ENCODE data around the gene CTXN1.

CTXN1 gene

GRCh38 chr19:7926021-7926726 is at the start of gene CTXN1:
Gene CTXN1, minus strand, starts transcription at chr19:7926135. Its CDS starts 597 bp downstream, at chr19:7925538.
- Histone ChIP-seq H3K27me3 (ENCODE audit: control insufficient read depth, insufficient read depth, low read length) (no peaks in the 10 kb centered on the region), H3K4me1 (ENCODE audit: control insufficient read depth, insufficient read depth, low read length) (peaks cover 17% of the 10 kb centered on the region), H3K9ac (ENCODE audit: low read length) (peak within 1 kb of the TSS; percentile 28), H3K36me3 (ENCODE audit: control insufficient read depth, insufficient read depth, low read length) (no peaks in the 10 kb centered on the region), H3K9me3 (ENCODE audit: control insufficient read depth, low read length) (no peaks in the 10 kb centered on the region), H3K4me3 (ENCODE audit: low read length) (no peak within 1 kb of the TSS)

DNA sequence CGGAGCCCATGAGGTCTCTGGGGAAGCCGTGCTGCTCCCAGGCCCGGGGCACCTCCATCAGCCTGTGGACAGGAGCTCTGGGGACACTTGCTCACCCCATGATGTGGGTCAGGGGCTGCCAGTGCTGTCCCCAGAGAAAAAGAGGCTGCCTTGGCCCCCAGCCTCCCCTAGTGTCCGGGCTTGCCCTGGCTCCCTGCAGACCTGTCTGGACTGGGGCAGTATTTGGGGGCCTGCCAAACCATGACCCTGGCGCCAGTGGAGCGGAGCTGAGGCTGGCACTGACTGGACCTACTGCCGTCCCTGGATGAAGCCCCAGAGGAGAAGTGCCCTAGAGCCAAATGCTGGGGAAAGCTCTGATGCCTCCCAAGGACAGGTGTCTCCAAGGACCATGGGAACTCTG is 49.1 kb upstream of the CTXN1 start:
- Histone ChIP-seq H3K4me1 (ENCODE audit: control insufficient read depth, insufficient read depth, low read length) (no peaks in the 10 kb centered on the region), H3K9ac (ENCODE audit: low read length) (no peak overlapping the region), H3K27me3 (ENCODE audit: control insufficient read depth, insufficient read depth, low read length) (no peaks in the 10 kb centered on the region), H3K4me3 (ENCODE audit: low read length) (no peak overlapping the region), H3K36me3 (ENCODE audit: control insufficient read depth, insufficient read depth, low read length) (peaks cover 20% of the 10 kb centered on the region), H3K9me3 (ENCODE audit: control insufficient read depth, low read length) (no peaks in the 10 kb centered on the region)

- H3K9ac ChIP-seq (ENCODE audit: low read length): no peak overlapping the region
These were observed 47.9 kb upstream of the CTXN1 start for GRCh38 chr19:7973883-7974282.

GRCh38 chr19:7971553-7972520 is 45.9 kb upstream of the CTXN1 start:
- Histone ChIP-seq H3K9ac (ENCODE audit: low read length) (no peak overlapping the region), H3K4me3 (ENCODE audit: low read length) (no peak overlapping the region), H3K36me3 (ENCODE audit: control insufficient read depth, insufficient read depth, low read length) (peaks cover 10% of the 10 kb centered on the region), H3K9me3 (ENCODE audit: control insufficient read depth, low read length) (no peaks in the 10 kb centered on the region), H3K4me1 (ENCODE audit: control insufficient read depth, insufficient read depth, low read length) (peaks cover 4% of the 10 kb centered on the region), H3K27me3 (ENCODE audit: control insufficient read depth, insufficient read depth, low read length) (no peaks in the 10 kb centered on the region)

More at GRCh38 chr19:7973883-7974282, 47.9 kb upstream of the CTXN1 start:
- no peak overlapping the region for H3K4me3 ChIP-seq (ENCODE audit: low read length)
- H3K27me3 ChIP-seq (ENCODE audit: control insufficient read depth, insufficient read depth, low read length): no peaks in the 10 kb centered on the region
- H3K36me3 ChIP-seq (ENCODE audit: control insufficient read depth, insufficient read depth, low read length): peaks cover 14% of the 10 kb centered on the region
- peaks cover 2% of the 10 kb centered on the region for H3K4me1 ChIP-seq (ENCODE audit: control insufficient read depth, insufficient read depth, low read length)
- no peaks in the 10 kb centered on the region for H3K9me3 ChIP-seq (ENCODE audit: control insufficient read depth, low read length)

DNA sequence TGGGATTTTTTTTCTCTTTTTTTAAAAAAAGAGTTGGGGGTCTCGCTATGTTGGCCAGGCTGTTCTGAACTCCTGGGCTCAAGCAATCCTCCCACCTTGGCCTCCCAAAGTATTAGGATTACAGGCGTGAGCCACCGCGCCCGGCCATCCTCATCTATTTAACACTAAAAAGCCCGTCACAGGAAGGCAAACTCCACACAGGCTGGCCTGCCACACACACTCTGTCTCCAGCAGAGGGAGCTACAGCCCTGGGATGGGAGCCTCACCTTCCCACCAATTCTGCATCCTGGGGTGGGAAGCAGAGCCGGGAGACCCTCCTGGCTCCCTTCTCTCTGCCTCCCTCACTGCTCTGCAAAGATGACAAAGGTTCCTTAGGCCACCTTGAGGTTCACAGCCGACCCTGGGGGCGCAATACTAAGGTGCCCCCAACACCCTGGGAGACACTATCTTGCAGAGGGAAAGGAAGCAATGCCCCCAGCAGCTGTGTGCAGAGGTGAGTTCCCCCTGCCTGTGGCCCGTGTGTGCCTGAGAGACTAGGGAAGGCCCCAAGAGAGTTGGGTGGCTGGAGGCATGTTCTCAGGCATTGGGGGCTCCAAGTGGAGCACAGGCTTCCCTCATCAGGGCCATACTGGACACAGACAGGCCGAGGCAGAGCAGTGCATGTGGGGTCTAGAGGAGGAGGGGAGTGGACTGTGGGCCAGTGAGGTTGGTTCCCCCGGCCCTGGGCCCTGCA is 44.9 kb upstream of the CTXN1 start:
- no peaks in the 10 kb centered on the region for H3K9me3 ChIP-seq (ENCODE audit: control insufficient read depth, low read length)
- no peak overlapping the region for H3K4me3 ChIP-seq (ENCODE audit: low read length)
- H3K36me3 ChIP-seq (ENCODE audit: control insufficient read depth, insufficient read depth, low read length): peaks cover 10% of the 10 kb centered on the region
- H3K9ac ChIP-seq (ENCODE audit: low read length): no peak overlapping the region
- peaks cover 4% of the 10 kb centered on the region for H3K4me1 ChIP-seq (ENCODE audit: control insufficient read depth, insufficient read depth, low read length)
- no peaks in the 10 kb centered on the region for H3K27me3 ChIP-seq (ENCODE audit: control insufficient read depth, insufficient read depth, low read length)

DNA sequence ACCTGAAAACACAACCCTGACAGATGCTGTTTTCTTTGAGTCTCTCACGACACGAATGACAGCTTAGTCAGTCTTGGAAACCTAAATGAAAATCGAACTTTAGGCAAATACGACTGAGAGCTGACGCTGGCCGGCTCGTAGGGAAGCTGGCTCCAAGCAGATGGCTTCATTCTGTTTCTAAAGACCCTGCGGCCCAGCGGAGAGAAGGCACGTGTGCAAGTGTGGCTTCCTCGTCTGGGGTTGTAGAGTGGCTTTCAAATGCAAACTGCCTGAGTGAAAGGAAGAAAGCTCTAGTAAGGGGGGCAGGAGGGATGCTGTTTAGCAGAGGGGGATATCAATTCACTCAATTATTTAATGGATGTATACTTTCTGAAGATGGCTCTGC is 43.6 kb upstream of the CTXN1 start:
- Histone ChIP-seq H3K4me3 (ENCODE audit: low read length) (no peak overlapping the region), H3K27me3 (ENCODE audit: control insufficient read depth, insufficient read depth, low read length) (no peaks in the 10 kb centered on the region), H3K4me1 (ENCODE audit: control insufficient read depth, insufficient read depth, low read length) (peaks cover 4% of the 10 kb centered on the region), H3K36me3 (ENCODE audit: control insufficient read depth, insufficient read depth, low read length) (peaks cover 10% of the 10 kb centered on the region), H3K9ac (ENCODE audit: low read length) (no peak overlapping the region), H3K9me3 (ENCODE audit: control insufficient read depth, low read length) (no peaks in the 10 kb centered on the region)

DNA sequence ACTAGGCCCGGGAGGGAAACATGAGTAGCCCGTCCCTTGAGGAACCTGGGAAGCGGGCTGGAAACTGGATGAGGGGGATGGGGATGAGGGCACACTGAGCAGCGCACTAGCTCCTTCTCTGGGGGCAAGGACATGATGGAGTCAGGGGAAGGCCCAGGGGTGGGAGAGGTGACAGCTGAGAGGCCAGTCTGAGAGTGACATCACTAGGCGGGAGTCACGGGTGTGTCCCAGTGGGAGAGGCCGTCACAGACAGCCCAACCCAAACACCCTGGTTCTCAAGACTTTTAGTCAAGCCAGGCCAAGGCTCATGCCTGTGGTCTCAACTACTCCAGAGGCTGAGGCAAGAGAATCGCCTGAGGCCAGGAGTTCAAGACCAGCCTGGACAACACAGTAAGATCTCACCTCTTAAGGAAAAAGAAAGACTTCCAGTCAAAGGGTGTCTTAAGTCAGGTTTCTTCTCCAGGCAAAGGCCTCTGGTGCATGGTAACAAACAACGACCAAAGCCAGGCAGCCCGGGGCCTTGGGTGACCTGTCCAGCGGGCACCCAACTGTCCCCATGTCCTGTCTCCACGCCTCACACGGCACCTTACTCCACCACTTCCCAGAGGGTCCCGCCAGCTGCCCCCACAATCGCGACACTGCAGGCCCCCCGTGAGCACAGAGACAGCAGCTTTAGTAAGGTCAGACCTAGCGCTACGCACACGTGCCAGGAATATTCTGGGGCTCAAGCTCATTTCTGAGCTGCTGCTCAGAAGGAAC is 43.0 kb upstream of the CTXN1 start:
- H3K27me3 ChIP-seq (ENCODE audit: control insufficient read depth, insufficient read depth, low read length): no peaks in the 10 kb centered on the region
- no peak overlapping the region for H3K9ac ChIP-seq (ENCODE audit: low read length)
- H3K36me3 ChIP-seq (ENCODE audit: control insufficient read depth, insufficient read depth, low read length): peaks cover 10% of the 10 kb centered on the region
- no peak overlapping the region for H3K4me3 ChIP-seq (ENCODE audit: low read length)
- H3K9me3 ChIP-seq (ENCODE audit: control insufficient read depth, low read length): no peaks in the 10 kb centered on the region
- H3K4me1 ChIP-seq (ENCODE audit: control insufficient read depth, insufficient read depth, low read length): peaks cover 4% of the 10 kb centered on the region

DNA sequence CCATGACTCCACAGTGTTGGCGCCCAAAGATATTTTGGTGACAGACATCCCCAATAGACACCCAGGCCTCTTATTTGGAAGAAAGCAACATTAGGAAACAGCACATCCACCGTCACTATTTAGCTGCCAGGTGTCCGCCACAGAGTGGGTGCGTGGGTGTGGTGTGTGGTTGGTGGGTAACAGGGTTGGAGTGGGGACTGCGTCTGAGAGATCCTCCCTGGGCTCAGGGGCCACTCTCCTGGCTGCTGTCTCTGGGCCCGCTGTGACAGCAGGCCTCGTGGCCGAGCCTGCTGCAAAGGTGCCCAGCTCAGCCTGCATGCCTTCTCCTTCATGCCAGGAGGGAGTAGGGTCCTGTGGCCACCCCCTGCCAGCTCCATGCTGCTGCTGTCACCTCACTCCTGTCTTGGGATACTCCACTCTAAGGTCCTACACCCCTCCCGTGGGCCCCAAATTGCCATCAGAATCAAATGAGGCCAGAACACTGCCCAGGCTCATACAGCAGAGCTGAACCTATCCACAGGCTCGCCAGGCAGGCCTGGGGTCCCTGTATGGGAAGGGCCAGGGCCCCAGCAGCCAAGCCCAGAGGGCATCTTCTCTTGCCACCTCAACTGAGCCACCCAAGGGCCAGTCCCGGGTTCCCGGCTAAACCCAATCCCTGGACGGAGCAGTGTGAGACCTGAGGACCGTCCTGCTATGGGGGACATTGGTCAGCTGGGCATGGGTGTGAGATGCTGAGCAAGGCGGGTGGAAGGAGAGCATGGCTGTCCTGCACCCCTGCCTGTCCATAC is 42.3 kb upstream of the CTXN1 start:
- Histone ChIP-seq H3K9ac (ENCODE audit: low read length) (no peak overlapping the region), H3K36me3 (ENCODE audit: control insufficient read depth, insufficient read depth, low read length) (peaks cover 10% of the 10 kb centered on the region)

DNA sequence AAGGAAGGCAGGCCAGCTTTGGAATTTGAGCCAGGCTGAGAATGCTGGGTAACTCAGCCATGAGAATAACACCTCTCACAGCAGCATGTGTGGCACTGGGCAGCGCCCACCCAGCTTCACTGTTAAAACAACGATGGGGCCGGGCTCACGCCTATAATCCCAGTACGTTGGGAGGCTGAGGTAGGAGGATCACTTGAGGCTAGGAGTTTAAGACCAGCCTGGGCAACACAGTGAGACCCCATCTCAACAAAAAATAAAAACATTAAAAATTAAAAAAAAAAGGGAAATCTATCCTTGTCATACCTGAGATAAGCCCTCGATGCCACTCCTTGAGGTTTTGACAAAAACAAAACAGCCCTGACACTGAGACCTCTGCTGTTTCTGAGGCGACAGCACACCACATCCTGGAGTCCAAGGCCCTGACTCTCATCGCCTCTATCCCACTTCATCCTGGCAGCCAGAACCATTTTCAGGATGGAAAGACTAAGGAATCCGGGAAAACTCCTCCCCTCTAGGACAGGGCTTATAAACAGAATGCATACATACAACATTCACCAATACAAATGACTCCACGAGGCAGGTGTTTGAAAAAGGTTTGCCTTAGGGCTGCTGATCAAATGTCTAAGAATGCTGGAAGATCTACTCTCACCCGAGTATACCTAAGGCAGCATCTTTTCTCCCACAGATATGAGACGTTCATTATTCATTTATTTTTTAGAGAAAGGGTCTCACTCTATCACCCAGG is 40.2 kb upstream of the CTXN1 start:
- Histone ChIP-seq H3K4me3 (ENCODE audit: low read length) (no peak overlapping the region), H3K4me1 (ENCODE audit: control insufficient read depth, insufficient read depth, low read length) (peaks cover 4% of the 10 kb centered on the region), H3K9me3 (ENCODE audit: control insufficient read depth, low read length) (no peaks in the 10 kb centered on the region), H3K36me3 (ENCODE audit: control insufficient read depth, insufficient read depth, low read length) (no peaks in the 10 kb centered on the region), H3K9ac (ENCODE audit: low read length) (no peak overlapping the region), H3K27me3 (ENCODE audit: control insufficient read depth, insufficient read depth, low read length) (no peaks in the 10 kb centered on the region)

More for the DNA sequence above, 42.3 kb upstream of the CTXN1 start:
- Histone ChIP-seq H3K9me3 (ENCODE audit: control insufficient read depth, low read length) (no peaks in the 10 kb centered on the region), H3K4me3 (ENCODE audit: low read length) (no peak overlapping the region), H3K4me1 (ENCODE audit: control insufficient read depth, insufficient read depth, low read length) (peaks cover 4% of the 10 kb centered on the region), H3K27me3 (ENCODE audit: control insufficient read depth, insufficient read depth, low read length) (no peaks in the 10 kb centered on the region)

- Histone ChIP-seq H3K4me1 (ENCODE audit: control insufficient read depth, insufficient read depth, low read length) (peaks cover 4% of the 10 kb centered on the region), H3K9me3 (ENCODE audit: control insufficient read depth, low read length) (no peaks in the 10 kb centered on the region), H3K9ac (ENCODE audit: low read length) (no peak overlapping the region), H3K4me3 (ENCODE audit: low read length) (no peak overlapping the region), H3K36me3 (ENCODE audit: control insufficient read depth, insufficient read depth, low read length) (no peaks in the 10 kb centered on the region), H3K27me3 (ENCODE audit: control insufficient read depth, insufficient read depth, low read length) (no peaks in the 10 kb centered on the region)
These were observed 39.4 kb upstream of the CTXN1 start for GRCh38 chr19:7965259-7965841.

Measured in mucosa of stomach (tissue), 1 donor.